Osteoblast (primary cell): ENCODE results near the gene MAP2K1. TPM values are rescaled to one million over a fixed set of nuclear protein-coding genes. Genes with fewer than 3 reads are reported as not detected.

Experiments
- DNase-seq: peaks from one replicate; pipeline ENCODE4 v3.0.0; 2011; ENCODE audit warnings: low spot score, mixed read lengths; ENCODE audit not compliant: insufficient read length; ENCODE audit errors: missing footprints
- H2AFZ ChIP-seq: 2 replicates; pipeline ENCODE4 v1.6.0; 2011; ENCODE audit warnings: mild to moderate bottlenecking, low read length
- H3K27ac ChIP-seq: 2 replicates; pipeline ENCODE4 v1.5.1; 2011; ENCODE audit warnings: mild to moderate bottlenecking, low read depth, low read length, moderate library complexity
- H3K27me3 ChIP-seq: 2 replicates; pipeline ENCODE4 v1.6.0; 2012; ENCODE audit warnings: mild to moderate bottlenecking, control low read depth, inconsistent platforms, low read length, moderate library complexity; ENCODE audit not compliant: insufficient read depth
- H3K36me3 ChIP-seq: 2 replicates; pipeline ENCODE4 v1.5.1; 2011; ENCODE audit warnings: mild to moderate bottlenecking, low read length, control low read depth, moderate library complexity; ENCODE audit not compliant: insufficient read depth
- H3K4me1 ChIP-seq: 2 replicates; pipeline ENCODE4 v1.5.1; 2011; ENCODE audit warnings: mild to moderate bottlenecking, low read length, control low read depth, moderate library complexity; ENCODE audit not compliant: insufficient read depth
- H3K4me2 ChIP-seq: 2 replicates; pipeline ENCODE4 v1.6.0; 2011; ENCODE audit warnings: mild to moderate bottlenecking, low read length; ENCODE audit not compliant: insufficient read depth
- H3K4me3 ChIP-seq: fragments of 200-600 bp; sonication (generic); 3 replicates; pipeline ENCODE4 v1.5.1; 2012; ENCODE audit warnings: mild to moderate bottlenecking, low read length, inconsistent platforms; ENCODE audit not compliant: insufficient read depth
- H3K79me2 ChIP-seq: 2 replicates; pipeline ENCODE4 v1.6.0; 2012; ENCODE audit warnings: mild to moderate bottlenecking, low read length, control low read depth, inconsistent platforms; ENCODE audit not compliant: insufficient read depth
- H3K9me3 ChIP-seq: 2 replicates; pipeline ENCODE4 v1.5.1; 2011; ENCODE audit warnings: low read depth, low read length, control low read depth
- H4K20me1 ChIP-seq: 2 replicates; pipeline ENCODE4 v1.6.0; 2012; ENCODE audit warnings: mild to moderate bottlenecking, low read length, control low read depth; ENCODE audit not compliant: insufficient read depth
- total RNA-seq: library from RNA; depleted of rRNA; stranded (reverse); fragments of >200 nt; gene quantifications from 2 replicates; pipeline ENCODE4 v1.2.3, GENCODE V29; 2012
- TF ChIP-seq, protein P1 (sequence below): IDR thresholded peaks from 2 replicates; pipeline ENCODE4 v1.5.1; 2011; ENCODE audit warnings: mild to moderate bottlenecking, low read depth, low read length, moderate library complexity; ENCODE audit errors: extremely low read depth

MAP2K1 gene
- total RNA-seq, 1 donor: 19.2 TPM

DNA sequence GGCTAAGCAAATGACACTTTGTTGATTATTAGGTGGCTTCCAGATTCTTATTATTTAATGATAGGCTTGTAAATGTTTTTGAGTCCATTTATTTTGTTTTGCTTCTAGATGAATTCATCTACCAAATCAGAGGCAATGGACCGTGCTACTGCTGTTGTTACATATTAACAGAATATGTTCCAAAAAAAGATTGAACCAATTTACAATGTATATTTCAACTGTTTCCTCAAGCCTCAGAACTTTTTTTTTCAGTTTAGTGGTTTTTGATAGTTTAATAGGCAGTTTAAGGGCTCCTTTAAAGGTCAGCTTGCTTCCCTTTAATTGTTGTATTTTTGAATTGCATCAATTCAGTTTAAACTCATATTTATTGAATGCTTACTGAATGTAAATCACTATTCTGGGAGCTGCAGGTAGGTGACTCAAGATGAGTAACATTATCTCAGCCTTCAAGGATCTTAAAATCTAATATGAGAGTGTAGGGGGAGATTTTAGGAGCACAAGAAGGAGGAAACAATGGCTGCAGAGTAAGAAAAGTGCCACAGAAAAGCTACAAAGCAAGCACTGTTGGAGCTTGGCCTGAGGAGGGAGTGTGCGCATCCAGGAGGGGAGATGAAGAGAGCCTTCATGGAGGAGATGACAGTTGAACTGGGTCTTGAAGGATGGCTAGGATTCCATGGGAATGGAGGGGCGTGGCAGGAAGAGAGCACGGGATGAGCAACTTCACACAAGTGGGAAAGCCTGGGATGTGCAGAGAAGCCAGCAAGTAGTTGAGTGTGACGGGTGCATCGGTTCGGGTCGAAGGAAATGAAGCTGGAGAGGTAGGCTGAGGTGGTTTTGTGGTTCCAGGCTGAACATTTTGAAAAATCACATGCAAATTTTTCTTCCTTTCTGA, 14.7 kb downstream of the MAP2K1 start:
- DNase-seq: no peak
- no peaks in the 10 kb centered on the region for H3K36me3 ChIP-seq
- no peaks in the 10 kb centered on the region for H3K9me3 ChIP-seq
- H2AFZ ChIP-seq: no peak overlapping the region
- no peaks in the 10 kb centered on the region for H3K27me3 ChIP-seq
- H3K4me1 ChIP-seq: peaks cover 47% of the 10 kb centered on the region
- H4K20me1 ChIP-seq: peaks cover 46% of the 10 kb centered on the region
- TF ChIP-seq, protein P1, sequence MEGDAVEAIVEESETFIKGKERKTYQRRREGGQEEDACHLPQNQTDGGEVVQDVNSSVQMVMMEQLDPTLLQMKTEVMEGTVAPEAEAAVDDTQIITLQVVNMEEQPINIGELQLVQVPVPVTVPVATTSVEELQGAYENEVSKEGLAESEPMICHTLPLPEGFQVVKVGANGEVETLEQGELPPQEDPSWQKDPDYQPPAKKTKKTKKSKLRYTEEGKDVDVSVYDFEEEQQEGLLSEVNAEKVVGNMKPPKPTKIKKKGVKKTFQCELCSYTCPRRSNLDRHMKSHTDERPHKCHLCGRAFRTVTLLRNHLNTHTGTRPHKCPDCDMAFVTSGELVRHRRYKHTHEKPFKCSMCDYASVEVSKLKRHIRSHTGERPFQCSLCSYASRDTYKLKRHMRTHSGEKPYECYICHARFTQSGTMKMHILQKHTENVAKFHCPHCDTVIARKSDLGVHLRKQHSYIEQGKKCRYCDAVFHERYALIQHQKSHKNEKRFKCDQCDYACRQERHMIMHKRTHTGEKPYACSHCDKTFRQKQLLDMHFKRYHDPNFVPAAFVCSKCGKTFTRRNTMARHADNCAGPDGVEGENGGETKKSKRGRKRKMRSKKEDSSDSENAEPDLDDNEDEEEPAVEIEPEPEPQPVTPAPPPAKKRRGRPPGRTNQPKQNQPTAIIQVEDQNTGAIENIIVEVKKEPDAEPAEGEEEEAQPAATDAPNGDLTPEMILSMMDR: no peak
- no peak overlapping the region for H3K4me2 ChIP-seq
- H3K4me3 ChIP-seq: no peak overlapping the region
- H3K79me2 ChIP-seq: peaks cover 77% of the 10 kb centered on the region
- no peak overlapping the region for H3K27ac ChIP-seq

DNA sequence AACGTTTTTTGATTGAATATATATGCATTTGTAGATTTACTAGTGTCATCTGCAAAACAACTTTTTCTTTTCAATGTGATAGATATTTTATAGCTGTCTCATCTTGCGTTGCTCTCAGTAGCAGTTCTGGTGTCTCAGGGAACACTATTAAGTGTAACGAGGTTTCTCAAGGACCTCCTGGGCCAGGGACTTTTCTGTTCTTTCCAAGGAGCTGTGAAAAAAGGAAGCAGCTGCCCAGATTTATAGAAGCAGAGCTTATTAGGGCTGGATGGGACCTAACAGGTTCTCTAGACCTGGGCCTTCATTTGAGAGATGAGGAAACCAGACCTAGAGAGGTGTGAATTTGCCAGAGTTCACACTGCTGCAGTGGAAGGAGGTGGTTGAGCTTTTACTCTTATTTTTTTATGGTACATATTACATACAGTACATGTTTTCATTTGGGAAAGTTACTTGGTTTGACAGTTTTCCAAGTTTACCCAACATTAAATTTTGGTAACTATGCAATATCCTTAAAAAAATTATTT, 16.1 kb downstream of the MAP2K1 start:
- Histone ChIP-seq H3K27ac (no peak overlapping the region), H3K4me1 (peaks cover 48% of the 10 kb centered on the region), H3K9me3 (no peaks in the 10 kb centered on the region), H3K36me3 (no peaks in the 10 kb centered on the region), H3K27me3 (no peaks in the 10 kb centered on the region), H3K4me3 (no peak overlapping the region), H4K20me1 (peaks cover 52% of the 10 kb centered on the region), H3K79me2 (peaks cover 81% of the 10 kb centered on the region), H2AFZ (no peak overlapping the region), H3K4me2 (no peak overlapping the region)
- TF ChIP-seq, protein P1: no peak
- DNase-seq: no peak

DNA sequence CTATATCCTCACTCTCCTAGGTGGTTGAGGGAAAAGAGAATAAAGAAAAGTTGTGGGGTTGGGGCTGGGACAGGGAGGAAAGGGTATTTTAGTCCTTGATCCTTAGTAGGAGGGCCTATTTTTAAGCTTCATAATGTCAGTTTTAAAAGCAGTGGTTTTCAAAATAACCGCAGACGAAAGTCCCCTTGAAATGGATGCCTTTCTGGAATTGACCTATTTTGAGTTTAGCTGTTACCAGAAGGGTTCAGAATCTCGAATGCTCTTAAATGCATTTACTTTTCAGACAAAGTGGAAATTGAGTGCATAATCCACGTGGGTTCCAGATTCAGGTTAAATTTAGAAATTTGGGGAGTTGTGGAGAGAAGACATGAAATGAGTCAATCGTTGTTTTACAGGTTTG, 16.6 kb downstream of the MAP2K1 start:
- Histone ChIP-seq H3K9me3 (no peaks in the 10 kb centered on the region), H3K27ac (no peak overlapping the region), H3K36me3 (no peaks in the 10 kb centered on the region), H3K79me2 (peaks cover 81% of the 10 kb centered on the region), H2AFZ (no peak overlapping the region), H4K20me1 (peaks cover 52% of the 10 kb centered on the region), H3K4me2 (no peak overlapping the region), H3K27me3 (no peaks in the 10 kb centered on the region), H3K4me3 (no peak overlapping the region), H3K4me1 (peaks cover 48% of the 10 kb centered on the region)
- no peak for DNase-seq
- TF ChIP-seq, protein P1: no peak

DNA sequence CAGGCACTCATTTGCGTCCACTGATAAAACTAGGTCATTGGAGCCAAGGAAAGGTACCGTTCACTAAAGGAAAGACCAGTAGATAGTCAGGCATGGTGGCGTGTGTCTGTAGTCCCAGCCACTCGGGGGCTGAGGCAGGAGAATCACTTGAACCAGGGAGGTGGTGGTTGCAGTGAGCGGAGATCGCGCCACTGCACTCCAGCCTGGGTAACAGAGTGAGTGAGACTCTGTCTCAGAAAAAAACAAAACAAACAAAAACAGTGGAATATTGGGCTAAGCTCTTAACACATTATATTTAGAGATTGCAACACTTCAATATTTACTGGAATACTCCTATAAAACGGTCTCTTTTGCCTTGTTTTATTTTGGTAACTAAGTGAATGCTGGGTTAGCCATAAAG, 17.4 kb downstream of the MAP2K1 start:
- H3K4me1 ChIP-seq: peaks cover 48% of the 10 kb centered on the region
- peak overlapping the region; percentile 17 for H3K4me2 ChIP-seq
- H3K27ac ChIP-seq: no peak overlapping the region
- no peaks in the 10 kb centered on the region for H3K36me3 ChIP-seq
- DNase-seq: no peak
- no peak overlapping the region for H2AFZ ChIP-seq
- TF ChIP-seq, protein P1: no peak
- peaks cover 56% of the 10 kb centered on the region for H4K20me1 ChIP-seq
- H3K4me3 ChIP-seq: no peak overlapping the region
- H3K9me3 ChIP-seq: no peaks in the 10 kb centered on the region
- peaks cover 82% of the 10 kb centered on the region for H3K79me2 ChIP-seq
- H3K27me3 ChIP-seq: no peaks in the 10 kb centered on the region
